HG03139 (cell line): ENCODE results near the gene PGF.

Source experiments
- ATAC-seq: cut with Tn5 transposase; IDR thresholded peaks from one replicate; pipeline ENCODE4 v1.9.1; 2021; ENCODE audit not compliant: unreplicated experiment

Gene PGF

GRCh38 chr14:74905595-74906142 lies 49.7 kb downstream of the PGF start:
- no peak for ATAC-seq

GRCh38 chr14:74904635-74905503 lies 50.5 kb downstream of the PGF start:
- no peak for ATAC-seq

- no peak for ATAC-seq
These were observed 52.3 kb downstream of the PGF start for GRCh38 chr14:74902941-74903705.

- ATAC-seq, result no peak
These were observed 56.7 kb downstream of the PGF start for GRCh38 chr14:74898694-74899093.

- no peak for ATAC-seq
These were observed 57.3 kb downstream of the PGF start for GRCh38 chr14:74898083-74898482.

- no peak for ATAC-seq
These were observed 57.8 kb downstream of the PGF start for GRCh38 chr14:74897642-74898041.

GRCh38 chr14:74896400-74896799 lies 59.0 kb downstream of the PGF start:
- no peak for ATAC-seq

GRCh38 chr14:74893614-74894091 lies 61.7 kb downstream of the PGF start:
- no peak for ATAC-seq

GRCh38 chr14:74892745-74893144 lies 62.7 kb downstream of the PGF start:
- ATAC-seq, result no peak

- no peak for ATAC-seq
These were observed 63.5 kb downstream of the PGF start for GRCh38 chr14:74891870-74892269.
